DOHH2 (cell line): ENCODE measurements around the gene OR10G2.

Experiments used
- H3F3A ChIP-seq: fragments of 200-600 bp; sonication (generic), shearing (Covaris generic); 2 replicates; pipeline ENCODE4 v1.6.0; 2016; ENCODE audit warnings: antibody characterized with exemption, mild to moderate bottlenecking; ENCODE audit not compliant: control insufficient read depth, insufficient read depth
- H3K27ac ChIP-seq: fragments of 200-600 bp; sonication (generic); 2 replicates; pipeline ENCODE4 v1.5.1; 2014; ENCODE audit warnings: low read depth, mild to moderate bottlenecking, low read length, moderate library complexity
- H3K27me3 ChIP-seq: fragments of 200-600 bp; sonication (generic); 2 replicates; pipeline ENCODE4 v1.6.1; 2014; ENCODE audit warnings: mild to moderate bottlenecking, low read length, mixed read lengths; ENCODE audit not compliant: control insufficient read depth
- H3K36me3 ChIP-seq: fragments of 200-600 bp; sonication (generic); 2 replicates; pipeline ENCODE4 v1.6.1; 2014; ENCODE audit warnings: mild to moderate bottlenecking, low read length, moderate library complexity, mixed read lengths; ENCODE audit not compliant: control insufficient read depth
- H3K4me1 ChIP-seq: fragments of 200-600 bp; sonication (generic); 2 replicates; pipeline ENCODE4 v1.6.1; 2014; ENCODE audit warnings: mild to moderate bottlenecking, low read length, mixed read lengths; ENCODE audit not compliant: control insufficient read depth
- H3K4me2 ChIP-seq: fragments of 200-600 bp; sonication (generic); 2 replicates; pipeline ENCODE4 v1.6.0; 2014; ENCODE audit warnings: mild to moderate bottlenecking, low read length, moderate library complexity
- H3K4me3 ChIP-seq: fragments of 200-600 bp; sonication (generic); 2 replicates; pipeline ENCODE4 v1.5.1; 2014; ENCODE audit warnings: mild to moderate bottlenecking, low read length, mixed read lengths
- H3K79me2 ChIP-seq: fragments of 200-600 bp; sonication (generic); 2 replicates; pipeline ENCODE4 v1.6.1; 2014; ENCODE audit warnings: mild to moderate bottlenecking, low read length, mixed read lengths; ENCODE audit not compliant: control insufficient read depth
- H3K9me2 ChIP-seq: fragments of 200-600 bp; sonication (generic); replicated peaks from 2 replicates; pipeline ENCODE4 v1.6.1; 2014; ENCODE audit warnings: mild to moderate bottlenecking, low read length, mixed read lengths; ENCODE audit not compliant: control insufficient read depth
- H3K9me3 ChIP-seq: fragments of 200-600 bp; sonication (generic); 2 replicates; pipeline ENCODE4 v1.6.1; 2014; ENCODE audit warnings: antibody characterized with exemption, low read length, mixed read lengths; ENCODE audit not compliant: control insufficient read depth, insufficient read depth
- H4K20me1 ChIP-seq: fragments of 200-600 bp; sonication (generic); 2 replicates; pipeline ENCODE4 v1.6.0; 2014; ENCODE audit warnings: low read depth, mild to moderate bottlenecking, antibody characterized with exemption, low read length, moderate library complexity; ENCODE audit not compliant: control insufficient read depth, insufficient read depth
- EZH2phosphoT487 ChIP-seq: fragments of 200-600 bp; sonication (generic); IDR thresholded peaks from 2 replicates; pipeline ENCODE4 v1.6.1; 2017; ENCODE audit warnings: borderline replicate concordance, mild to moderate bottlenecking, antibody characterized with exemption, low read length, moderate library complexity, mixed read lengths
- TF ChIP-seq, protein P1 (sequence below): fragments of 200-600 bp; sonication (generic); IDR thresholded peaks from one replicate; pipeline ENCODE4 v1.5.1; 2014; ENCODE audit warnings: antibody characterized with exemption, mild to moderate bottlenecking, low read depth, low read length; ENCODE audit not compliant: poor library complexity, severe bottlenecking

OR10G2 gene

DNA sequence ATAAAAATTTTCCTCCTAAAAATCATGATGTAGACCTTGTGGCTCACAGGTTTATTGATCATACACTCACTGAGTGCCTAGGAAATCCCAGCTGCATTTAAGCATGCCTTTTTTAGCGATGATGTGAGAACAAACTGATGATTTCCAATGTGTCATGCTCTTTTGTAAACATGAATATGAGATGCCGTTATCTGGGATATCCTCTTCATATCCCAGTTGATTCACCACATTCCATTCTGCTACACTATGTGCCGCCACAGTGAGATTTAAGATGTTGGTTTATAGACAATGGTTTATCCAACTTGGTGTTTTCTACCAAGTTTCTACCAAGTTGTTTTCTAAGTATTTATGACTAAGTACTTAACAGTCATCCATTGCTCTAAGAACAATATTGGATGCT, 33.6 kb upstream of the OR10G2 start:
- Histone ChIP-seq H3K4me1 (no peaks in the 10 kb centered on the region), H3K9me2 (no peaks in the 10 kb centered on the region), H3K27me3 (0 out of 2 replicates have a peak, but pooled peaks cover 7% of the 10 kb centered on the region), H3K27ac (no peak overlapping the region), H3K4me2 (no peak overlapping the region), H3K4me3 (no peak overlapping the region), H3K36me3 (no peaks in the 10 kb centered on the region), H3K79me2 (no peaks in the 10 kb centered on the region), H4K20me1 (no peaks in the 10 kb centered on the region), H3F3A (no peaks in the 10 kb centered on the region), H3K9me3 (no peaks in the 10 kb centered on the region)
- TF ChIP-seq, protein P1, sequence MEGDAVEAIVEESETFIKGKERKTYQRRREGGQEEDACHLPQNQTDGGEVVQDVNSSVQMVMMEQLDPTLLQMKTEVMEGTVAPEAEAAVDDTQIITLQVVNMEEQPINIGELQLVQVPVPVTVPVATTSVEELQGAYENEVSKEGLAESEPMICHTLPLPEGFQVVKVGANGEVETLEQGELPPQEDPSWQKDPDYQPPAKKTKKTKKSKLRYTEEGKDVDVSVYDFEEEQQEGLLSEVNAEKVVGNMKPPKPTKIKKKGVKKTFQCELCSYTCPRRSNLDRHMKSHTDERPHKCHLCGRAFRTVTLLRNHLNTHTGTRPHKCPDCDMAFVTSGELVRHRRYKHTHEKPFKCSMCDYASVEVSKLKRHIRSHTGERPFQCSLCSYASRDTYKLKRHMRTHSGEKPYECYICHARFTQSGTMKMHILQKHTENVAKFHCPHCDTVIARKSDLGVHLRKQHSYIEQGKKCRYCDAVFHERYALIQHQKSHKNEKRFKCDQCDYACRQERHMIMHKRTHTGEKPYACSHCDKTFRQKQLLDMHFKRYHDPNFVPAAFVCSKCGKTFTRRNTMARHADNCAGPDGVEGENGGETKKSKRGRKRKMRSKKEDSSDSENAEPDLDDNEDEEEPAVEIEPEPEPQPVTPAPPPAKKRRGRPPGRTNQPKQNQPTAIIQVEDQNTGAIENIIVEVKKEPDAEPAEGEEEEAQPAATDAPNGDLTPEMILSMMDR = no peak
- no peak for TF ChIP-seq EZH2phosphoT487

DNA sequence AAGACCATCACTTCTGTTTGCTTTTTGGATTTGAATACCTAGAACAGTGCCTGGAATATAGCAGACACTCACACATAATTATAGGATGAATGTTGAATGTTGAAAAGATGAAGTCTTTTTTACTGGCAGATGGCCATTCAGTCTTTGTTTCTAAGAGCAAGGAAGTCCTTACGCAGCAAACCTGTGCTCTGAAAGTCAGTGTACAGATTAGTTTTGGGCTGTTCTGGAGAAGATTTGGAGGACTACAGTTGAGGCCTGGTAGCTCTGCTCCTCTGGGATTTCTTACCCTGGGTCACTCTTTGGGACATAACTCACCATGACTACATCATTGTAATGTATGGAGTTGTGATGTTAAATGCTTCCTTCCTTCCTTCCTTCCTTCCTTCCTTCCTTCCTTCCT, 22.2 kb upstream of the OR10G2 start:
- H3K4me3 ChIP-seq = no peak overlapping the region
- H3K36me3 ChIP-seq = no peaks in the 10 kb centered on the region
- no peak overlapping the region for H3K4me2 ChIP-seq
- no peaks in the 10 kb centered on the region for H3K79me2 ChIP-seq
- no peak overlapping the region for H3K27ac ChIP-seq
- H3K9me3 ChIP-seq = no peaks in the 10 kb centered on the region
- no peaks in the 10 kb centered on the region for H3K4me1 ChIP-seq
- TF ChIP-seq EZH2phosphoT487 = no peak
- TF ChIP-seq, protein P1 = no peak
- H3F3A ChIP-seq = no peaks in the 10 kb centered on the region
- peaks cover 4% of the 10 kb centered on the region; the same call in 1 of the 2 replicates for H3K27me3 ChIP-seq
- H3K9me2 ChIP-seq = no peaks in the 10 kb centered on the region
- no peaks in the 10 kb centered on the region for H4K20me1 ChIP-seq

DNA sequence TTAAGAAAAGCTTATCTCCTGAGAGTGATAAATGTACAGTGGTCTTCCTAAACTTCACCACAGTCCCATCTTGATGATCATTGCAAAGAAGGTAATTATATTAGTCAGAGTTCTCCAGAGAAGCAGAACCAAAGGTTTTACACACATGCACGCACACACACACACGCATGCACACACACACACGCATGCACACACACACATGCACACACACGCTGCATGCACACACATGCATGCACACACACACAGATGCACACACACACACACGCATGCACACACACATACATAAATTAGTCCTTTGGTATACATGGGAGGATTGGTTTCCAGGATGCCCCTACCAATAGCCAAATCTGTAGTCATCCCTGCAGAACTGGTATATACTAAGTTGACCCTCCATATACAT, 19.5 kb upstream of the OR10G2 start:
- no peaks in the 10 kb centered on the region for H3K9me3 ChIP-seq
- no peaks in the 10 kb centered on the region for H3K4me1 ChIP-seq
- H4K20me1 ChIP-seq = no peaks in the 10 kb centered on the region
- no peaks in the 10 kb centered on the region for H3K9me2 ChIP-seq
- no peak overlapping the region for H3K4me3 ChIP-seq
- TF ChIP-seq, protein P1 = no peak
- no peak for TF ChIP-seq EZH2phosphoT487
- H3F3A ChIP-seq = no peaks in the 10 kb centered on the region
- no peaks in the 10 kb centered on the region for H3K79me2 ChIP-seq
- no peak overlapping the region for H3K4me2 ChIP-seq
- H3K36me3 ChIP-seq = no peaks in the 10 kb centered on the region
- H3K27ac ChIP-seq = no peak overlapping the region
- peaks cover 7% of the 10 kb centered on the region for H3K27me3 ChIP-seq

DNA sequence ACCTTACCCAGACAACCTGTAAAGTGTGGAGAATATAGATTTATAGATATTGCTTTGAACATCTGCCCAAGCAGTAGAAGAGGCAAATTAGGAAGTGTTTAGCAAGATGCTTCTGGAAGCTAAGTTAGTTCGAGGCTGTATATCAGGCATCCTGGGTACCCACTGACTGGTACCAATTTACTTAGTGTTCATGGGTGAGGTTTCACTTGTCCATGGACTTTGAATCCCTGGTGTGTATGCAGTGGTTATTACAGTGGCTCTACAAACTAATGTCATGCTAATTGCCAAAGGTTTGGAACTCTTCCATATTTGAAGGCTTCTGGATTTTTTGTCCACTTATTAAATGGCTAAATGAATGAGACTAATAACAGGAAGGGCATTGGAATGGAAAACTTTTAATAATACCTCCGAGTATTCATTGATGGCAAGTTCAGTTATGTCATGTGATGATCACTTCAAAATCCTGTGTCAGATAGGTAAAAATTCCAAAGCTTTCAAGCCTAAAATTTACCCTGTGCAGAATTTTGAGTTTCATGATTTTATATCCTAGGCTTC, 18.7 kb upstream of the OR10G2 start, which contains the start of gene OR4E2:
TSS of gene OR4E2 (plus strand) at position 505 of the 555 bp plus-strand sequence. CDS start 11,248 bp downstream, outside the sequence.
- no peaks in the 10 kb centered on the region for H4K20me1 ChIP-seq
- no peak within 1 kb of the TSS for H3K4me2 ChIP-seq
- H3F3A ChIP-seq = no peaks in the 10 kb centered on the region
- H3K9me3 ChIP-seq = no peaks in the 10 kb centered on the region
- peaks cover 7% of the 10 kb centered on the region for H3K27me3 ChIP-seq
- H3K79me2 ChIP-seq = no peaks in the 10 kb centered on the region
- TF ChIP-seq, protein P1 = no peak
- no peak for TF ChIP-seq EZH2phosphoT487
- H3K4me1 ChIP-seq = no peaks in the 10 kb centered on the region
- no peak within 1 kb of the TSS for H3K4me3 ChIP-seq
- no peaks in the 10 kb centered on the region for H3K36me3 ChIP-seq
- H3K27ac ChIP-seq = no peak within 1 kb of the TSS
- H3K9me2 ChIP-seq = no peaks in the 10 kb centered on the region
